Epithelial cell of proximal tubule (primary cell): Measurements from ENCODE around the gene ITPKB. TPM values are rescaled to one million over a fixed set of nuclear protein-coding genes. Genes with fewer than 3 reads are reported as not detected.

Experiments used
- DNase-seq: peaks from one replicate; pipeline ENCODE4 v3.0.0-alpha.2; 2011; ENCODE audit warnings: low read depth
- H3K4me3 ChIP-seq: 2 replicates; pipeline ENCODE4 v1.5.1; 2011; ENCODE audit warnings: low read depth, mild to moderate bottlenecking, low read length
- total RNA-seq: library from RNA; depleted of rRNA; stranded (reverse); fragments of >200 nt; gene quantifications from 2 replicates; pipeline ENCODE4 v1.2.3, GENCODE V29; 2015
- TF ChIP-seq, protein P1 (sequence below): conservative IDR thresholded peaks from 2 replicates; pipeline ENCODE4 v1.5.1; 2012; ENCODE audit warnings: low read depth, mild to moderate bottlenecking, low read length

Gene ITPKB
- total RNA-seq, 1 donor from 2014 or later: 5.1 TPM

DNA sequence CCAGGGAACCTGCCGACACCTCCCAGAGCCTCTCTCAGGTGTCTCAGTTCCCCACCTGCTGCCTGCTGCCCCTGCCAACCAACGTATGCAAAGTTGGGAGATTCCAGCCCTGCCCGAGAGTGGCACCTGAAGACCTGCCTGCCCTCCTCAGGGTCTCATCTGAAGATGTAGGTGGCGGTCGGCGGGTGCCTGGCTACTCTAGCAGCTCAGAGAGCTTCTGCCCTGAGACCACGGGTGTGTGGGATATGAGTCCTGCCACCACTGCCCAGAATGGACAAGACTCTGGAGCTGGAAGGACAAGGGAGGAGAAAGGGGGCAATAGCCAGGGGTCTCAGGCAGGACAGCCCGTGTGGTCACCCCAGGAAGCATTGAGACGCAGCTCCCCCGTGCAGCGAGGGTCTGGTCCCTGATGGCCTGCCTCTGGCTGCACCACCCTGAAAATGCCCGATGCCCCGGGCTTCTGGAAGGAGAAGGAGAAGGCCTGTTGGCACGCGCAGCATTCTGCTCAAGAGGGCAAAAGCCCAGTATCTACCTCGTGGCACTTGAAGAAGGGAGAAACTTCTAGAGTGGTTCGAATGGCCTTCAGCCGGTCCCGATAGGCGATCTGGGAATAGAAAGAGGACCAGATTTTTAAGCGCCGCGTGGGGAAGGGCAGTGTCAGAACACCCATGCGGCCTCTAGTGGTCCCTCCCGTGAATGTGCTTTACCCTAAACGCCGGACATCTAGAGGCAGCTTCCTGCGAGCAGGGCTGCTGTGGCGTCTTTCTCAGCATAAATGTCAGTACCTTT lies 101.7 kb downstream of the ITPKB start:
- DNase-seq: no peak
- TF ChIP-seq, protein P1, sequence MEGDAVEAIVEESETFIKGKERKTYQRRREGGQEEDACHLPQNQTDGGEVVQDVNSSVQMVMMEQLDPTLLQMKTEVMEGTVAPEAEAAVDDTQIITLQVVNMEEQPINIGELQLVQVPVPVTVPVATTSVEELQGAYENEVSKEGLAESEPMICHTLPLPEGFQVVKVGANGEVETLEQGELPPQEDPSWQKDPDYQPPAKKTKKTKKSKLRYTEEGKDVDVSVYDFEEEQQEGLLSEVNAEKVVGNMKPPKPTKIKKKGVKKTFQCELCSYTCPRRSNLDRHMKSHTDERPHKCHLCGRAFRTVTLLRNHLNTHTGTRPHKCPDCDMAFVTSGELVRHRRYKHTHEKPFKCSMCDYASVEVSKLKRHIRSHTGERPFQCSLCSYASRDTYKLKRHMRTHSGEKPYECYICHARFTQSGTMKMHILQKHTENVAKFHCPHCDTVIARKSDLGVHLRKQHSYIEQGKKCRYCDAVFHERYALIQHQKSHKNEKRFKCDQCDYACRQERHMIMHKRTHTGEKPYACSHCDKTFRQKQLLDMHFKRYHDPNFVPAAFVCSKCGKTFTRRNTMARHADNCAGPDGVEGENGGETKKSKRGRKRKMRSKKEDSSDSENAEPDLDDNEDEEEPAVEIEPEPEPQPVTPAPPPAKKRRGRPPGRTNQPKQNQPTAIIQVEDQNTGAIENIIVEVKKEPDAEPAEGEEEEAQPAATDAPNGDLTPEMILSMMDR: peak; percentile 12

DNA sequence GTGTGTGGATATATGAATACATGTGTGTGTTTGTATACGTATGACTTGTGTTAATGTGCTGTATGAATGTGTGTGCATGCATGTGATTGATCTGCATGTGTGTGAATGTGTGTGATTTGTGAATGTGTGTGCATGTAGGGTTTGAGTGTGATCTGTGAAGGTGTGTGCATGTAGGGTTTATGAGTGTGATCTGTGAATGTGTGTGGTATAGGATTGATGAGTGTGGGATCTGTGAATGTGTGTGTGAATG lies 102.3 kb downstream of the ITPKB start:
- TF ChIP-seq, protein P1: no peak
- DNase-seq: no peak
- H3K4me3 ChIP-seq: no peak overlapping the region

More for the DNA sequence above, 101.7 kb downstream of the ITPKB start:
- no peak overlapping the region for H3K4me3 ChIP-seq

GRCh38 chr1:226635456-226635941 lies 103.6 kb downstream of the ITPKB start:
- DNase-seq: no peak
- no peak overlapping the region for H3K4me3 ChIP-seq
- TF ChIP-seq, protein P1: no peak

- DNase-seq: no peak
- H3K4me3 ChIP-seq: no peak overlapping the region
- TF ChIP-seq, protein P1: no peak
Measured at GRCh38 chr1:226634611-226635246, 104.4 kb downstream of the ITPKB start.

- TF ChIP-seq, protein P1: peak; percentile 92
Measured at GRCh38 chr1:226634166-226634588, 104.9 kb downstream of the ITPKB start.

GRCh38 chr1:226633541-226634165 lies 105.4 kb downstream of the ITPKB start:
- no peak for DNase-seq
- TF ChIP-seq, protein P1: no peak
- H3K4me3 ChIP-seq: no peak overlapping the region

More at GRCh38 chr1:226634166-226634588, 104.9 kb downstream of the ITPKB start:
- no peak for DNase-seq
- no peak overlapping the region for H3K4me3 ChIP-seq
